Parathyroid adenoma (tissue), 2 donors: Measurements from ENCODE around the gene DHFR.

Source experiments
- H2AFZ ChIP-seq: fragments of 300-600 bp; sonication (generic); one replicate; pipeline ENCODE4 v1.7.0; 2017; ENCODE audit warnings: antibody characterized with exemption, mild to moderate bottlenecking
- H3K27ac ChIP-seq: fragments of 300-600 bp; sonication (generic); one replicate; pipeline ENCODE4 v1.7.0; 2017
- H3K27me3 ChIP-seq: fragments of 300-600 bp; sonication (generic); one replicate; pipeline ENCODE4 v1.7.0; 2017; ENCODE audit warnings: low read length; ENCODE audit not compliant: control insufficient read depth, insufficient read depth
- H3K36me3 ChIP-seq: fragments of 300-600 bp; sonication (generic); one replicate; pipeline ENCODE4 v1.7.0; 2017; ENCODE audit warnings: low read length; ENCODE audit not compliant: control insufficient read depth, insufficient read depth
- H3K4me1 ChIP-seq: fragments of 300-600 bp; sonication (generic); one replicate; pipeline ENCODE4 v1.7.0; 2017; ENCODE audit warnings: control low read depth
- H3K4me2 ChIP-seq: fragments of 300-600 bp; sonication (generic); one replicate; pipeline ENCODE4 v1.7.0; 2017; ENCODE audit warnings: low read length
- H3K4me3 ChIP-seq: fragments of 300-600 bp; sonication (generic); one replicate; pipeline ENCODE4 v1.7.0; 2017; ENCODE audit warnings: low read depth, low read length
- H3K79me2 ChIP-seq: fragments of 300-600 bp; sonication (generic); one replicate; pipeline ENCODE4 v1.7.0; 2017; ENCODE audit warnings: control low read depth
- H3K9ac ChIP-seq: fragments of 300-600 bp; sonication (generic); one replicate; pipeline ENCODE4 v1.7.0; 2017; ENCODE audit warnings: mild to moderate bottlenecking
- H3K9me3 ChIP-seq: fragments of 300-600 bp; sonication (generic); one replicate; pipeline ENCODE4 v1.7.0; 2017; ENCODE audit warnings: low read length; ENCODE audit not compliant: control insufficient read depth
- TF ChIP-seq, protein P1 (sequence below): fragments of 300-600 bp; sonication (generic); IDR thresholded peaks from one replicate; pipeline ENCODE4 v1.7.0; 2017; ENCODE audit warnings: antibody characterized with exemption, mild to moderate bottlenecking
- donor health status: primary hyperparathyroidism.

Gene DHFR

DNA sequence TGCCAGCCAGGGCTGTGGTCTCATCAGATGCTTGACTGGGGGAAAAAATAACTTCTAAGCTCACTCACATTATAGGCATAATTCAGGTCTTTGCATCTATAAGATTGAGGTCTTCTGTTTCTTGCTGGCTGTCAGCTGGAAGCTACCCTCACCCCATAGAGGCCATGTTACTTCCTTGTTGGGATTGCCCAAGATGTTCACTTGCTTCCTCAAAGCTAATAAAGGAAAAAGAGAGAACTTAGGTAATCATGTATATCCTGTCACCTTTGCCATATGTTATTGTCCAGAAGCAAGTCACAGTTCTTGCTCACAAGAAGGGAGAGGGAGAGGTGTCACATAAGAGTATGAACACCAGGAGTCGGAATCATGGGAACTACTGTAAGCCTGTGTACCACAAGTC, 46.1 kb downstream of the DHFR start:
- no peaks in the 10 kb centered on the region for H3K36me3 ChIP-seq
- H2AFZ ChIP-seq: no peak overlapping the region
- H3K4me3 ChIP-seq: no peak overlapping the region
- TF ChIP-seq, protein P1, sequence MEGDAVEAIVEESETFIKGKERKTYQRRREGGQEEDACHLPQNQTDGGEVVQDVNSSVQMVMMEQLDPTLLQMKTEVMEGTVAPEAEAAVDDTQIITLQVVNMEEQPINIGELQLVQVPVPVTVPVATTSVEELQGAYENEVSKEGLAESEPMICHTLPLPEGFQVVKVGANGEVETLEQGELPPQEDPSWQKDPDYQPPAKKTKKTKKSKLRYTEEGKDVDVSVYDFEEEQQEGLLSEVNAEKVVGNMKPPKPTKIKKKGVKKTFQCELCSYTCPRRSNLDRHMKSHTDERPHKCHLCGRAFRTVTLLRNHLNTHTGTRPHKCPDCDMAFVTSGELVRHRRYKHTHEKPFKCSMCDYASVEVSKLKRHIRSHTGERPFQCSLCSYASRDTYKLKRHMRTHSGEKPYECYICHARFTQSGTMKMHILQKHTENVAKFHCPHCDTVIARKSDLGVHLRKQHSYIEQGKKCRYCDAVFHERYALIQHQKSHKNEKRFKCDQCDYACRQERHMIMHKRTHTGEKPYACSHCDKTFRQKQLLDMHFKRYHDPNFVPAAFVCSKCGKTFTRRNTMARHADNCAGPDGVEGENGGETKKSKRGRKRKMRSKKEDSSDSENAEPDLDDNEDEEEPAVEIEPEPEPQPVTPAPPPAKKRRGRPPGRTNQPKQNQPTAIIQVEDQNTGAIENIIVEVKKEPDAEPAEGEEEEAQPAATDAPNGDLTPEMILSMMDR: no peak
- no peak overlapping the region for H3K4me2 ChIP-seq
- H3K79me2 ChIP-seq: no peaks in the 10 kb centered on the region
- H3K27me3 ChIP-seq: no peaks in the 10 kb centered on the region
- no peak overlapping the region for H3K9ac ChIP-seq
- H3K9me3 ChIP-seq: no peaks in the 10 kb centered on the region
- H3K27ac ChIP-seq: no peak overlapping the region
- H3K4me1 ChIP-seq: no peaks in the 10 kb centered on the region

DNA sequence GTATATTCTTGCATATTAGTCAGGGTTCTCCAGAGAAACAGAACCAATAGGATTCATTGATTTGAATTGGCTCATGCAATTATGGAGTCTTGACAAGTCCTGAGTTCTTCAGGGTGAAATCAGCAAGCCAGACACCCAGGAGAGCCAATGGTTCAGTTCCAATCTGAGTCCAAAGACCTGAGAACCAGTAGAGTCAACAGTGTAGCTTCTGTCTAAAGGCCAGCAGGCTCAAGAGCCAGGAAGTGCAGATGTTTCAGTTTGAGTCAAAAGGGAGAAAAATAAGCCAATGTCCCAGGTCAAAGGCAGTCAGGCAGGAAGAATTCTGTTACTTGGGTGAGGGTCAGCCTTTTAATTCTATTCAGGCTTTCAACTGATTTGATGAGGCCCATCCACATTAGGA, 47.0 kb downstream of the DHFR start:
- Histone ChIP-seq H3K9me3 (no peaks in the 10 kb centered on the region), H3K4me1 (no peaks in the 10 kb centered on the region), H3K9ac (no peak overlapping the region), H3K79me2 (no peaks in the 10 kb centered on the region), H3K27ac (no peak overlapping the region), H3K4me3 (no peak overlapping the region), H2AFZ (no peak overlapping the region), H3K36me3 (no peaks in the 10 kb centered on the region), H3K27me3 (no peaks in the 10 kb centered on the region), H3K4me2 (no peak overlapping the region)
- TF ChIP-seq, protein P1: no peak

GRCh38 chr5:80607343-80607742, 47.4 kb downstream of the DHFR start:
- TF ChIP-seq, protein P1: no peak
- H3K9ac ChIP-seq: no peak overlapping the region
- H3K27me3 ChIP-seq: no peaks in the 10 kb centered on the region
- no peak overlapping the region for H2AFZ ChIP-seq
- H3K36me3 ChIP-seq: no peaks in the 10 kb centered on the region
- no peaks in the 10 kb centered on the region for H3K9me3 ChIP-seq
- H3K4me1 ChIP-seq: no peaks in the 10 kb centered on the region
- H3K4me3 ChIP-seq: no peak overlapping the region
- H3K4me2 ChIP-seq: no peak overlapping the region
- no peaks in the 10 kb centered on the region for H3K79me2 ChIP-seq
- H3K27ac ChIP-seq: no peak overlapping the region

DNA sequence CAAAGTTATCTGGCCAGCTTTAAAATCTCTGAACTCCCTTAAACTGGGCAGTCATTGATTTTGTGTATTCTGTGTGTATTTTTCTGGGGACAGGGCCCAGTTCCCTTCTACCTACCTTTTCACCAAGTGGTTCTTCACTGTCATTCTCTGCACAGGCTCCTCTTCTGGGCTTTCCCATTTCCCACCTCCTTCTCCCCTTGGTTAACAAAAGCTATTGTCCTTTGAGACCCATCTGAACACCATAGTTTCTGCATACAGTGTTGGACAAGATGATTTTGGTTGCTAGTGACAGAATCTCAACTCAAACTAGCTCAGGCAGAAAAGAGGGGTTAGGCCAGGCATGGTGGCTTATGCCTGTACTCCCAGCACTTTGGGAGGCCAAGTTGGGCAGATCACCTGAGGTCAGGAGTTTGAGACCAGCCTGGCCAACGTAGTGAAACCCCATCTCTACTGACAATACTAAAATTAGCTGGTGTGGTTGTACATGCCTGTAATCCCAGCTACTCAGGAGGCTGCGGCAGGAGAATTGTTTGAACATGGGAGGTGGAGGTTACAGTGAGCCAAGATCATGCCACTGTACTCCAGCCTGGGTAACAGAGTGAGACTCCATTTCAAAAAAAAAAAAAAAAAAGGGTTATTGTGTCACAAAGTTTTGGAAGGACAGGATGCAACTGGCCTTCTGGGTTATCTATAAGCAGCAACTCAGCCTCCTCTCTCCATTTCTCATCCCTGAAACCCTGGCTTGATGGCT, 53.7 kb downstream of the DHFR start:
- Histone ChIP-seq H3K9ac (no peak overlapping the region), H2AFZ (no peak overlapping the region), H3K9me3 (no peaks in the 10 kb centered on the region), H3K27ac (no peak overlapping the region), H3K27me3 (no peaks in the 10 kb centered on the region), H3K4me2 (no peak overlapping the region), H3K36me3 (no peaks in the 10 kb centered on the region), H3K4me3 (no peak overlapping the region), H3K4me1 (no peaks in the 10 kb centered on the region), H3K79me2 (no peaks in the 10 kb centered on the region)
- TF ChIP-seq, protein P1: no peak

- H3K4me1 ChIP-seq: no peaks in the 10 kb centered on the region
- H3K27me3 ChIP-seq: no peaks in the 10 kb centered on the region
- no peak overlapping the region for H2AFZ ChIP-seq
- no peaks in the 10 kb centered on the region for H3K9me3 ChIP-seq
- H3K4me3 ChIP-seq: no peak overlapping the region
- H3K27ac ChIP-seq: no peak overlapping the region
- no peaks in the 10 kb centered on the region for H3K79me2 ChIP-seq
- no peak overlapping the region for H3K4me2 ChIP-seq
- H3K9ac ChIP-seq: no peak overlapping the region
- H3K36me3 ChIP-seq: no peaks in the 10 kb centered on the region
- TF ChIP-seq, protein P1: no peak
Measured at GRCh38 chr5:80597500-80597899, 57.3 kb downstream of the DHFR start.
